ENCODE data around the gene PXDN.
"Not testable (repeated sequence)": the region's sequence is repeated elsewhere in the genome, so short reads cannot be mapped to it uniquely, and the experiment has no call there.

The PXDN gene

DNA sequence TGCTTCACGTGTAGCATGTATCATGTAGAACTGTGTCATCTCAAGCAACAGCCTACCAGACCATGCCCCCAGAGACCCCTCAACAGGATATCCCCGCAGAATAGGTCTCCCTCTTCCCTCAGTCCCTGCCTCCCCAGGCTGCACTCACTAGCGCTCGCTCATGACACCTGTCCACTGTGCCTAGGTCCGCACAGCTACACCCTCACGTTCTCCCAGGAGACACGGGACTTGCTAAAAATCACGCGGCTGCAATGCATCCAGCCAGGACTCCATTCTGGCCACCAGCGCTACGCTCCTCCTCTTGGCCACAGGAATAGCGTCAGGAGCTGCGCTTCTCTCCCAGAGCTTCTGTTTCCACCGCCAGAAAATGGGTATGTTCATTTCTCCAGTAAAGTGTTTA lies 2.5 kb downstream of the PXDN start:
- DNase-seq (ENCODE audit: low spot score) = no peak

DNA sequence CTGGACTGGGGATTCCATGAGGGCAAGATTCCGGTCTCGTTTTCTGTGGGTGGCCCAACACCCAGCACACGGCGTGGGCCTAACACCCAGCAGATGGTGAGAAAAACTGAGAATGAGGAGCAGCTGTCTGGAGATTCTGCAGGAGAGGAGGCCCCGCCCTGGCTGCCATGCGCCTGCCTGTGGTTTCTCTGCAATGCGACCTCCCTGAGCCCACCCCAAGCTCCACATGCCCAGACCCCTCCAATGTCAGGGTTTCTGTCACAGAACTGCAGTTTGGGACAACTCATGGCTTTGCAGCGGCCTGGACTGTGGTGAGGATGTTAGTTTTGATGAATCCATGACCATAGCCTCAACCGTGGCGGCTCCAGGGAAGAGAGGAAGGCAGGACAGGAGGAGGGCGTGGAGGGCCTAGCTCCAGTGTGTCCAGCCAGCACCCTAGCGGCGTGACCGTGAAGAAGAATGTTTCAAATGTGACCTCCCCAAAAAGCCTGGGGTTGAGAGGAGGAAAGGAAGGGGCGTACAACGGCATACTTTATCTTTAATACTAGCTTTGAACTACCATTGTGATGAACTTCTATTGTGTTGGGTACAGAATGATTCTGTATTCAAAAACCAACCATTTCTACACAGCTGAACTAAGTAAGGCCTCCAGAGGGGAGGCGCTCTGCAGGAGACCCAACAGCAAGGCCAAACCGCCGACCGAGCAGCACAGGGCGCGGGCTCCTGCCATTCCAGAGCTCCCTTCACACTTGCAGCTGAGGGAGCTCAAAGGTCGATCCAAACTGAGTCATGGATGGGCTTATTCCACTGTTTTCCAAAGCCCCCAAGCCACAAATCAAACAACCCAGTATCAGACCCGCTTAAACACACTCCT lies 3.4 kb downstream of the PXDN start:
- DNase-seq (ENCODE audit: low spot score) = no peak

DNA sequence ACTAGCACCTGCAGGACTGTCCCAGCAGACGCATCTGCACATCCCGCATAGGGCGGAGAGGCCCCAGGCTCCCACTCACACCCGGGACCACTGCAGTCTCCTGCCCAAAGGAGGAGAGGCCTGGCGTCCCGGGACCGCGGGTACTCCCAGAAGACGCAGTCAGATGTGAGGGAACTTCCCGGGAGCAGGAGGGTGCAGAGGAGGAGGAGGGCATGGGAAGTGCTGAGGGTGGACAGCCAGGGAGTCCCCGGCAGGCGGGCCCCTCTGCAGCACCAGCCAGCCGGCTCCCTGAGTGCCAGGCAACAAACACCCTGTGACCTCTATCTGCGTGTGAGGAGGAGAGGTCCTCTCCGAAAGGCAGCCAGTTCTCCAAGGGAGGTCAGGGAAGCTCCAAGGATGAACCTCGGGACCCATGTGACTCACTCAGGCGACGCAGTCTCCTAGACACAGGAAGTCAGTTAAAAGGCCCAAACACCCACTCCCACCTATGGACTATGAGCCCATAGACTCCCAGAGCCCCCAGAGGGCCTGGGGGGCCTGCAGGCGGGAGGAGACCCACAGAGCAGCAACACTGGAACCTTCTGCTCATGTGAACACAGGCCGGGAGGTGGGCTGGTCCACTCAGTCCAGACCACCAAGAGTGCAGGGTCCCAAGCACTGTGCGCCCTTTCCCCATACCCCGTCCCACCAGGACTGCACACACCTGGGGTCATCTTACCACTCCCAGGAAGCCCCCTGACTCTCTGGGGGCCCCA lies 4.2 kb downstream of the PXDN start:
- no peak for DNase-seq (ENCODE audit: low spot score)

DNA sequence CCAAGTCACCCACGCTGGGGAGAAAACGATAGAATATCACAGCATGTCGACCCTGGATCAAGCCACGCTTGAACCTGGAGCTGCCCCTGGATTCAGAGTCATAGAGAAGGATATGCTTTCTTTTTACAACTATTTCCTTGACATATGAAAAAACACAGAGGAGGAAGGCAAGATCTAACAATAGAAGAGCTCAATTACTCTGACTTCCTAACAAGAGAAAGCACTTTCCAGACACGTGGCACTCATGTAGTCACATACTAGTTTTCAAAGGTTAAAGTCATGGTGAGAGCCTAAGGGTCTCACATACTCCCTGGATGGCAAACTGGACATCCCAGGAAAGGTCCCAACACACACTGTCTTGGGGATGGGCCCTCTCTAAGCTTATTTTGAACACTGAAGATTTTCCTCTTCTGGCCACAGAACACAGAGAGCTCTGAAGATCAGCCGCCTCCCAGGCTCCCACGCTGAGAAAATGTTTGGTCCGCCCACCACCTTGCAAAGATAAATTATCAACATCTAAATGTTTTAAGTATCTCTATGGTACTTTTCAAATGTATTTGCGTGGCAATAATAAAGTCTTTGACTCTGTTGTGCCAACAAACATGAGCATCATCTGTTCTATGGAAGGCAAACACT lies 4.9 kb downstream of the PXDN start:
- DNase-seq (ENCODE audit: low spot score) = no peak

DNA sequence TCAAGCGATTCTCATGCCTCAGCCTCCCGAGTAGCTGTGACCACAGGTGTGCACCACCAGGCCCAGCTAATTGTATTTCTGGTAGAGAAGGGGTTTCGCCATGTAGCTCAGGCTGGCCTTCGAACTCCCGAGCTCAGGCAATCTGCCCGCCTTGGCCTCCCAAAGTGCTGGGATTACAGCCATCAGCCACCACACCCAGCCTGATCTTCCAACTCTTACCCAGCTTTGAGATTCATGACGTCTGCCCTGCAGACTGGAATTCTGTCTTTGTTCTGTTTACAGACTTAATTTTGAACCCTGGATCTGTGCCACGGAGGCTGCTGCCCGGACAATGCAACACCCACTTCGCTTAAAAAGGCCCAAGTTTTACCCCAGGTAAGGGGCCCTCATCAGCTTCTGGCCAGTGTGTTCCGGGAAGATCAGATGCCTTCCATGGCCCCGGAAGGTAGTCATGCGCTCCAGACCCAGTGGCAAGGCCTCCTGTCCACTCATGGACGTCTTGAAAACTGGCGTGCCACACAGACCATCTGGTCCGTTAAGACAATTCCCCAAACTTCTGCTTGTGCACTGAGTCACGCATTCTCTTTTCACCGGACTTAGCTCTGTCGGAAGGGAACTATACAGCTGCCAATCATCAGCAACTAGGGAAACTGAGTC lies 5.5 kb downstream of the PXDN start:
- no peak for DNase-seq (ENCODE audit: low spot score)

DNA sequence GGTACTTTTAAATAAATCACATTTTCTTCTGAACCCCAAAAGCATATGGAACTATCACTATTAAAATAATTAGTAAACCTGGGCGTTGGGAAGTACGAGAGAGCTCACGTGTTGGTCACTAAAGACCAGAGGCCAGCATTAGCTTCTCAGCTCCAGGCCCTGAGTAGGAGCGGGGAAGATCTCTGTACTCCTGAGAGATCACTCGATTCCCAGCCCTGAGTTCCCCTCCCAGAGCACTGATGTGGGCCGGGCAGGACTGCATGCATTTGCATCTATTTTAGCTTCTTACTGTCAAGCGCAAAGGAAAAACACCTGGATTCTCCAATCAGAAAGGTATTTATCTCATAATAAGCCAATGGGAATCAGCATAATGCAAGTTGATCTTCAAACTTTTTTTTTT lies 6.2 kb downstream of the PXDN start:
- DNase-seq (ENCODE audit: low spot score) = no peak

DNA sequence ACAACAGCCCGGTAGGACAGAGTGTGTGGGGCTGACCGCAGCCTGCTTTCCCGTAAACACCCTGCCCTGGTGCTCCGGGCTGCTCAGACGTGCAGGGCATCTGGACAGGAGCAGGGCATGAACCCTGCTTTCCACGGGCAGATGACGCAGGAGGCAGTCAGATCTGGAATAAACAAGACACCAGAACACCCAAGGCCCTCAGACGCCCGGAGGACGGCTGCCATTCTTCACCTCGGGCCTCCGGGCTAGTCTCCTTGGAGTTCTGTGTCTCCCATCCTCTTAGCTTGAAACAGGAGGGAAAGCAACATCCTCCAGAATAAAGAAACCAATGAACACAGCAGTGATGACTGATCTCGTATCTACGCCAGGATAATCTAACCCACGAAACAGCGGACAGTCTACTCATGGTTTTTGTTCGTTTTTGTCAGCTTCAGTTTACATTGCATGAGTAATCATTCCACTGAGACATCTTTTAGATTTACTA lies 7.3 kb downstream of the PXDN start:
- DNase-seq (ENCODE audit: low spot score) = no peak

DNA sequence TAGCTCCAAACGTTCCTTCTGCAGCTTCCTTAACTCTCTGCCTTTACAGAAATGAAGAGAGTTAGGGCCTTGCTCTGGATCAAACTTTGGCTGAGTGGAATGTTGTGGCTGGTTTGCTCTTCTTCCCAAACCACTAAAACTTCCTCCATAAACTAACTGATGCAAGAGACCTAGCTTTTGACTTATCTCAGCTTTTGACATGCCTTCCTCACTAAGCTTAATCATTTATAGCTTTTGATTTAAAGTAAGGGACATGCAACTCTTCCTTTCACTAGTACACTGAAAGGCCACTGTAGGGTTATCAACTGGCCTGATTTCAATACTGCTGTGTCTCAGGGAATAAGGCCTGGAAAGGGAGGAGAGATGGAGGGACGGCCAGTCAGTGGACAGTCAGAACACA lies 8.3 kb downstream of the PXDN start:
- DNase-seq (ENCODE audit: low spot score) = no peak

DNA sequence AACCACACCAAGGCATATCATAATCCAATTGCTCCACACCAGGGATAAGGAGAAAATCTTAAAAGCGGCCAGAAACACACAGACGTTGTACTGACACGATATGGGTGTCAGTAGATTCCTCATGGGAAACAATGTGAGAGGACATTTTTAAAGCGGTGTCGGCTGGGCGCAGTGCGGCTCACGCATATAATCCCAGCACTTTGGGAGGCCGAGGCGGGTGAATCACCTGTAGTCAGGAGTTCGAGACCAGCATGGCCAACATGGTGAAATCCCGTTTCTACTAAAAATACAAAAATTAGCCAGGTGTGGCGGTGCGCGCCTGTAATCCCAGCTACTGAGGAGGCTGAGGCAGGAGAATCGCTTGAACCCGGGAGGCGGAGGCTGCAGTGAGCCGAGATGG lies 11.0 kb downstream of the PXDN start:
- not testable (repeated sequence) for DNase-seq (ENCODE audit: low spot score)

DNA sequence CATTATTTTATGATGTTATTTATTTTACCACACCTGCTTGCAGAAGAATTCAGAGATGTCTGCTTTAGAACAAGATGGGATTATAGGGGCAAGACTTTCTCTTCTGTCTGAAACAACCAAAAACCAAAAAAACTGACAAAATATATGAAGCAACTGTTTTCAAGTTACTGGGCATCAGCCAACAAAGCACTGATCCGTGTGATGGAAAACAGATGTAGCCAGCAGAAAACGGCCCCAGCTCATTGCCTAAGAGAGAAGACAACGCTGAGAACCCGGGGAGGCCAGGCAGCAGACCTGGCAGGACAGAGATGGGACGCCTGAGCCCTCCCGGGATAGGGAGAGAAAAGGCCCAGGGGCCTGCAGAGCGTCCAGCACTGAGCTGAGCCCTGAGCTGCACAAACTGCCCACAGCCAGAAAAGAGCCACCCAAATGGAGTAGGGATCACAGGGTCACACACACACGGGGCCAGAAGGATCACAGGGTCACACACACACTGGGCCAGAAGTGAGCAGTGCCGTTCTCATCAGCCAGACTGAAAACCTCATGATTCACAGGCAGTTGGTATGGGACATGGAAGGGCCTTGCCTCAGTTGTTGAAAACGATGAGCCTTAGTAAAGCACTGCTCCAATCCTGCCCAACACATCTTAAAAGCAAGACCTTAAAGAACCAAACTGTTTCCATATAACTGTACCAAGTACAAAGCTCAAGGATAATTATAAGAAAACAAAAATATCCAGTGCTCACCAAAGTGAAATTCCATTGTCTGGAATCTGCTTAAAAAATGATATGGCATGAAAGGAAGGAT lies 12.1 kb downstream of the PXDN start:
- no peak for DNase-seq (ENCODE audit: low spot score)

DNA sequence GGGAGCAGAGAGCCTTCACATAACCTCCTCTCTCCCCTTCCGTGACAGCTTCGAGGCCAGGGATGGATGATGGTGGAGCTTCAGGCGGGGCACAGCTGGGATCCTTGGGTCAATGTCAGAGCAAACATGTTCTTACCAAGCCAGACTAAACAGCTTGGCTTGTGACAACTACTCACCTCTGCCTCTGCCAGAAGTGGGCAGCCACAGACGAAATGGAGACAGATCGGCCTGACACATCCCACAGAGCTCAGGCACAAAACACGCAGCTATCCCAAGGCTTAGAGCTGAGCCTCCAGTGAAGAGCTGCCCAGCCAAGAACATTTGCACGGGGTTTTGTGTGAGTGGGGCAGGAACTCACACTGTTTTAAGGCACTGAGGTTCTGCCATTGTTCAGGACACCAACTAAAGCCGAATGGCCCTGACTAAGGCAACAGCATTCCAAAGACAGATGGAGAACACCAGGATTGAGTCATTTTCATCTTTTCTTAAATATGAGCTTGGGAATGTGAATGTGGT lies 12.8 kb downstream of the PXDN start:
- no peak for DNase-seq (ENCODE audit: low spot score)

DNA sequence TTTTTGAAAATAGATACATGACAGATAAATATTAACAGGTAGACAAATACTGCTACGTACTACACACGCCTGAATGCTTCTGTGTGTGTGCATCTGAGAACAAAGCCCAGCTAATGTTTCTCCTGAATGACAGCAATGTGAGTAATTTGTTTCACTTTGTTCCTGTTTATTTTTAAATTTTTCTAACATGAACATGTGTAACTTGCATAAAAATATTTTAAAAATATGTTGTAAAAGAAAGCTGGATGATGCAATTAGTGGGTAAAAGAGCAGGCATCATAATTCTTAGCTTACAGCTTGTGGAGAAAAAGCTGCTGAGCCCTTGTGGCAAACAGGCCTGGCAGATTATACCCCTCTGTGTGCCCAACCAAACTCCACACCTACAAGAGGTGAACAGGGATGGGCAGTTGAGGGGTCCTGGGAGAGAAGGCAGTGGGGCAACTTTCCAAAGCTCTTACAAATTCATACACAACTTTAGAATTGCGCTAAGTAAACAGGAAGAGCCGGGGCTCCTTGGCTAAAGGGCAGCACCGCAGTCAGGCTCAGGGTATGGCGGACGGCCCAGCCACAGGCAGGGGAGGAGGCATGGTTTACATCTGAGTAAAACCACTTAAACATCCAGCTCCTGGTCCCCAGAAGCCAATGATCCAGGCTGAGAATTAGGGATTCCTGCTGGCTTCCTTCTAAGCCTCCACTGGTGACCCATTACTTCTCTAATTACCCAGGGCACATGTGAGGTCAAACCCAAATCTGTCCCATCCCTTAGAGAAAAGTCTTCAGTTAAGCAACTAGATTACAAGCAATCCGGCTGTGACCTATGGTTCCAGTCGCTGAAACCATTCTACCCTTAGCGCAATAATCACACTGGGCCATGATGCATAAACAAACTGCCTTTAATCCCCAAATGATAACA lies 14.0 kb downstream of the PXDN start:
- no peak for DNase-seq (ENCODE audit: low spot score)

DNA sequence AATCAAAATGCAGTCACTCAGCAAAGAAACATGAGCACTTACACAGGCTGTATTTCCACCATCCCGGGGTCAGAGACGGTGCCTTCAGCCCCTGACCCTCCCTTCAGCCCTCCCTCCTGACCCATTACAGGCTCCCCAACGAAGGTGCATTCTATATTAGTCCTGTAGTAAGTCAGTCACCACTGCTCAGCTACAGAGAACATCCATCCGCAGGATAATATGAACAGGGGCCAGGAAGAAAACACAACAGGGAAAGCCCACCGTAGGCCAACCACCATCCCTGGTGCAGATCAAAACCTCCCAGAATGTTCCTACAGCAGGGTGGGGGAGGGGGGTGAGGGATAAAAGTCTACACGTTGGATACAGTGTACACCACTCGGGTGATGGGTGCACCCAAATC lies 15.1 kb downstream of the PXDN start:
- DNase-seq (ENCODE audit: low spot score) = no peak

DNA sequence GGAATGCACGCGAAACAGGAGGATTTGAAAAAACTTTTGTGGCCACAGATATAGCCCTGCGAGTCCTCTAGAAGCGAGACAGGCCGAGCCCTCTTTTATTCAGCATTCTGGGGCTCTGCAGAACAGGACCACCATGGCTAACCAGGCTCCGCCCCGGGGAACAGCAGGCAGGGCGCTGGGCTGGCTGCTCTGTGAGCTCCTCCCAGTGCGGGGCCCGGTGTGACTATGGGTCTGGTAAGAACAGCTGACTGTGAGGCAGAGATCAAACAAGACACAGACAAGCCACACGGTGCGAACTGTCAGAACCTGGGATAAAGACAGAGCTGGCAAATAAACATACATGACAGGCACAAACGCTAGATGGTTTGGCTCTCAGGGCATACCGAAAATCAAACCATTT lies 15.5 kb downstream of the PXDN start:
- no peak for DNase-seq (ENCODE audit: low spot score)

DNA sequence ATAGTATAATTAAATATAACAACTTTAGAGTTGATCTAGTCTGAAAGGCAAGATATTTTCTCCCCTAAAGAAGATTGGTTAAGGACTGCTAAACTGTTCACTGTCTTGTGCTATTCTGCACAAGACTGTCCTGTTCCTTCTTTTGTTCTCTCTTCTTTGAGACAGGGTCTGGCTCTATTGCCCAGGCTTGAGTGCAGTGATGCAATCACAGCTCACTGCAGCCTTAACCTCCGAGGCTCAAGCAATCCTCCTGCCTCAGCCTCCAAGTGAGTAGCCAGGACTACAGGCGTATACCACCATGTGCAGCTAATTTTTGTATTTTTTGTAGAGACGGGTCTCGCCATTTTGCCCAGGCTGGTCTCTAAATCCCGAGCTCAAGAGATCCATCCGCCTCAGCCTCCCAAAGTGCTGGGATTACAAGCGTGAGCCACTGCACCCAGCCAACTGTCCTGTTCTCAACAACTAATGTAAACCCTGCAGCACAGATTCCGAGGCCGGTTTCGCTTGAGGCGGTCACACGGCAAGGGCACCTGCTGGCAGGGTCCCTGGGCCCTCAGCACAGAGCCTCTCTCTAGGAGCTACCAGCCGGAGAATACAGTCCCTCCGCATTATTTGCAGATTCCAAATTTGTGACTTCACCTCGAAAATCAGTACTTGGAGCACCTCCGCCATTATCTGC lies 16.4 kb downstream of the PXDN start:
- no peak for DNase-seq (ENCODE audit: low spot score)

DNA sequence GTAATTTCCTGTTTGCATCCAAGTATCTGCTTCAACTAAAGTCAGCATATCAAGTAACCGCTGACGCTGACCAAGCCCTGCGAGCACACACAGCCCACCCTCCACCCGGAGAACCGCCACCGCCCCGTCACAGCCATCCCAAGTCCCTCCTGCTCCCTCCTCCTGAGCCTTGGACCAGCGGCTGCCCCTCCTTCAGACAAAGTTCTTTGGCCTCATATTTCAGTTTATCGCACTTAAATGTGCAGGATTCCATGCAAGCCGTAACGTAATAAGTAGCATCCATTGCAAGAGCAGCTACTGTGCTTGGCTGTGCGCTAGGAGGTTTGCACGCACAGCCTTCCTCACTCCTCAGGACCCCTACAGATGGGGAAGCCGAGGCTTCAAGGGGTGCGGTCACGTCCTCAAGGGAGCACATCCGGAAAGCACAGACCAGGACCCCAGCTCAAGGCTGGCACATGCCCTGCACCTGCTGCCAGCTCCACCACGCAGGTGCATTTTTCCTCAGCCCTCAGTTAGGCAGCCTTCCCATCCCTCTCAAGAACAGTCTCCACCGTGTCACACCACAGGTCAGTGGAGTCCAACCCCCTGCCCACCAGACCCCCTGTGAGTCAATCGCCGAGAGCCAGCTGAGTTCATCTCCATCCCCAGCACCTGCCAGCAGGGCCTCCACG lies 17.1 kb downstream of the PXDN start:
- no peak for DNase-seq (ENCODE audit: low spot score)

DNA sequence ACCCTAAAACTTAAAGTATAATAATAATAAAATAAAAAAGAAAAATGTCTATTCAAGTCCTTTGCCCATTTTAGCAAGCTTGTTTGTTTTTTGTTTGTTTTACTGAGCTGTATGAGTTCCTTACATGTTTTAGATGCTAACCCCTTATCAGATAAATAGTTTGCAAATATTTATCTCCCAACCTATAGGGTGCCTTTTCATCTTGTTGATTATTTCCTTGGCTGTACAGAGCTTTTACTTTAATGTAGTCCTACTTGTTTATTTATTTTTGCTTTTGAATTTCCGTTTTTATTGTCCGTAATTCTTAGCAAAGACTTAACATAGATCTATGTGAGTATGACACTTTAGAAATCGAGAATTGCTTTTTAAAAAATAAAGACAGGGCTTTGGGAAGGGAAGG lies 17.8 kb downstream of the PXDN start:
- DNase-seq (ENCODE audit: low spot score) = no peak

DNA sequence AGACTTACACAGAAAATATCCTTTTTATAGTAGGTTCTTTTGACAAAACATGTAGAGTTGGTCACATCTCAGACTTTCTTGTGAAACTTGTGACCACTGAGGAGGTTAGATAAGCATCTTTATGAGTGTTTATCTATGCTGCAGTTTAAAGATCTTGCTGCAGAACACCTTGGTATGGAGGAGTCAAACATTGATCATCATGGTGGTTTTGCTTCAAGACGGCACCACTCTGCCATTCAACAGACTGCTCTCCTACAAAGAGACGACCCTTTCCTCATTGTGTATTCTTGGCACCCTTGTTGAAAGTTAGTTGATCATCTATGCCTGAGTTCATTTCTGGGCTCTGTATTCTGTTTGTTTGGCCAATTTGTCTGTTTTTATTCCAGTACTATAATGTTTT lies 20.0 kb downstream of the PXDN start:
- DNase-seq (ENCODE audit: low spot score) = not testable (repeated sequence)

Data from germinal center (tissue), 1 donor.